Urinary bladder (tissue), 4 donors: ENCODE data around the gene DLEU7. TPM values are rescaled to one million over a fixed set of nuclear protein-coding genes. Genes with fewer than 3 reads are reported as not detected.

Experiments used
- DNase-seq: peaks from one replicate; pipeline ENCODE4 v3.0.0-alpha.2; 2015; ENCODE audit errors: extremely low spot score
- H3K27ac ChIP-seq: one replicate; pipeline ENCODE4 v1.5.1; 2013; ENCODE audit warnings: low read depth, mild to moderate bottlenecking, moderate library complexity
- H3K36me3 ChIP-seq: one replicate; pipeline ENCODE4 v1.6.1; 2013; ENCODE audit warnings: mild to moderate bottlenecking, moderate library complexity; ENCODE audit not compliant: insufficient read depth
- H3K4me1 ChIP-seq: one replicate; pipeline ENCODE4 v1.6.1; 2013; ENCODE audit warnings: mild to moderate bottlenecking, moderate library complexity; ENCODE audit not compliant: insufficient read depth
- H3K4me3 ChIP-seq: one replicate; pipeline ENCODE4 v1.5.1; 2013; ENCODE audit warnings: low read depth, low read length
- WGBS: extraction: QIAGEN DNeasy Blood & Tissue Kit; methylation state at CpG from one replicate; pipeline ENCODE4 v1.1.7; 2013; 5-methylcytosine and 5-hydroxymethylcytosine counted together
- polyA plus RNA-seq: library from polyadenylated mRNA; stranded (reverse); fragments of 200-250 nt; gene quantifications from one replicate; pipeline ENCODE4 v1.2.3, GENCODE V29; 2013
- total RNA-seq: library from RNA; depleted of rRNA; stranded (reverse); fragments of >200 nt; gene quantifications from one replicate; pipeline ENCODE4 v1.2.3, GENCODE V29; 2014
- donor health status: healthy with polysubstance abuse.
- donor health status: healthy.

Gene DLEU7
- total and polyA plus RNA-seq, 2 donors: 0.09 to 0.11 TPM

GRCh38 chr13:50838701-50839100 lies 4.8 kb downstream of the DLEU7 start:
- Histone ChIP-seq H3K36me3 (no peaks in the 10 kb centered on the region), H3K4me3 (no peak overlapping the region), H3K27ac (no peak overlapping the region), H3K4me1 (no peaks in the 10 kb centered on the region)
- no peak for DNase-seq
- WGBS: 82% methylated on average over 8 of the region's 8 CpGs

GRCh38 chr13:50838031-50838430 lies 5.5 kb downstream of the DLEU7 start:
- no peak overlapping the region for H3K27ac ChIP-seq
- WGBS: 89% methylated on average over 5 of the region's 5 CpGs
- H3K4me3 ChIP-seq: no peak overlapping the region
- H3K36me3 ChIP-seq: no peaks in the 10 kb centered on the region
- H3K4me1 ChIP-seq: no peaks in the 10 kb centered on the region
- DNase-seq: no peak

DNA sequence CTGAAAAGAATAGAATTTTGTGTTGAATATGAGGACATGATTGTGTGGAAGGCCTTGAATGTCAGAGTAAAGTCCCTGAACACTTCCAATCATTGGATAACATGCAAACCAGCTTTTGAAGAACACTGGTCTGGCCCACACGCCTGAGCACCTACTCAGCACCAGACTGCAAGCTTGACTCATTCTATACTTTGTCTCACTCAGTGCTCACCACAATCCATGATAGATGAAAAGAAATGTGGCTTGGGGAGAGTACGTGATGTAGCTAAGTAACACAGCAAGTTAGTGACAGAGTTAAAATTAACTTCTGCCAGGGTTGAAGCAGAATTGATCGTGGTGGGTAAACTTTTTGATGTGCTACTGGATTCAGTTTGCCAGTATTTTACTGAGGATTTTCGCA lies 12.0 kb downstream of the DLEU7 start:
- 91% methylated on average over 4 of the region's 4 CpGs for WGBS
- Histone ChIP-seq H3K36me3 (no peaks in the 10 kb centered on the region), H3K4me3 (no peak overlapping the region), H3K27ac (no peak overlapping the region), H3K4me1 (no peaks in the 10 kb centered on the region)
- no peak for DNase-seq

DNA sequence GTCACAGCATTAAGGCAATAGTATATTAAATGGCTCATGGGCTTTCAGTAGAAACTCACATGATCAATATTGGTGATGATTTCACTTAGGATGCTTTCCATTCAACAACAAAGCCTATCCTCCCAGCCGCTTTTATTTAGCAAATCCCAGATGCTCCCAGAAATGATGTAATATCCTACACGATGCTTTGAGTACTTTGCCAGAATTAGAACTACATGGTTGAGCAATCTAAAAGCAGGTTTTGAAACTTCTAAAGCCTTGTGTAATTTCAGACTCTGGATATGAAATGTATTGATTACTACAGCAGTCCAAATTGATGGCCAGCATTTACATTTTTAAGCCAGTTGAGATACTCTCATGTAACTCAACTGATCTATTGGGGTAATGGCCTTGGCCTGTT lies 13.6 kb downstream of the DLEU7 start:
- no peak overlapping the region for H3K4me3 ChIP-seq
- H3K36me3 ChIP-seq: no peaks in the 10 kb centered on the region
- no peak for DNase-seq
- 67% methylated on average over 2 of the region's 2 CpGs for WGBS
- H3K4me1 ChIP-seq: no peaks in the 10 kb centered on the region
- no peak overlapping the region for H3K27ac ChIP-seq

GRCh38 chr13:50829226-50829625 lies 14.3 kb downstream of the DLEU7 start:
- no peak overlapping the region for H3K27ac ChIP-seq
- 78% methylated on average over 3 of the region's 3 CpGs for WGBS
- no peak for DNase-seq
- no peak overlapping the region for H3K4me3 ChIP-seq
- no peaks in the 10 kb centered on the region for H3K4me1 ChIP-seq
- no peaks in the 10 kb centered on the region for H3K36me3 ChIP-seq

DNA sequence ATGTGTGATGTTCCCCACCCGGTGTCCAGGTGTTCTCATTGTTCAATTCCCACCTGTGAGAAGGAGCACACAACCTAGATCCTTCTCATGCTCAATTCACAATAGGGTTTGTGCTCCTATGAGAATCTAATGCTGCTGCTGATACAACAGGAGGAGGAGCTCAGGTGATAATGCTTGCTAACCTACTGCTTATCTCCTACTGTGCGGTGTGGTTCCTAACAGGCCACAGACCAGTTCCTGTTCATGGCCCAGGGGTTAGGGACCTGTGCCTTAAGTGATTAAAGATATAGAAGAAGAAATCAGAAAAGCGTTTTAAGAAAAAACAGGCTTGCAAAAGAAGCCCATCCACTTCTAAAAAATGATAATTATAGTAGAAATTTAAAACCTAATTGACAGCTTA lies 17.5 kb downstream of the DLEU7 start:
- no peak overlapping the region for H3K27ac ChIP-seq
- no peaks in the 10 kb centered on the region for H3K36me3 ChIP-seq
- no peaks in the 10 kb centered on the region for H3K4me1 ChIP-seq
- no peak overlapping the region for H3K4me3 ChIP-seq
- no peak for DNase-seq
- WGBS: 86% methylated on average over 3 of the region's 3 CpGs

DNA sequence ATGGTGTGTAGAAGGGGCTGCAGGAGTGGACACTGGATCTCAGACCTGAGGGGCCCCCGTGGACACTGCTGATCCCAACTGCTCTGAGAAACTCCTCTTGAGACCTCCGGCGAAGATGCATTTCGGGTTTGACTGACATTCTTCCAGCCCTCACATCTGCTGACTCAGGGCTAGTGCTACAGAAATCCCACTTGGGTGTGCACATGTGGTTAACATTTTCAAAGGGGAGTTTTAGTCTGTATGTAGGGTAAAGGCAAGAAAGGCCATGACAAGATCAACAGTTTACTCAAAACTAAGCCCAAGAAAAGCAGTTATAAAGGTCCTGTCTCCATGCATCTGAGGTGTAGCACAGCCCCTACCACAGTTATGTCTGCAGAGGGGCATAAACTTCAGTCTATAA lies 31.2 kb downstream of the DLEU7 start:
- DNase-seq: no peak
- WGBS: 64% methylated on average over 4 of the region's 4 CpGs
- H3K4me1 ChIP-seq: no peaks in the 10 kb centered on the region

DNA sequence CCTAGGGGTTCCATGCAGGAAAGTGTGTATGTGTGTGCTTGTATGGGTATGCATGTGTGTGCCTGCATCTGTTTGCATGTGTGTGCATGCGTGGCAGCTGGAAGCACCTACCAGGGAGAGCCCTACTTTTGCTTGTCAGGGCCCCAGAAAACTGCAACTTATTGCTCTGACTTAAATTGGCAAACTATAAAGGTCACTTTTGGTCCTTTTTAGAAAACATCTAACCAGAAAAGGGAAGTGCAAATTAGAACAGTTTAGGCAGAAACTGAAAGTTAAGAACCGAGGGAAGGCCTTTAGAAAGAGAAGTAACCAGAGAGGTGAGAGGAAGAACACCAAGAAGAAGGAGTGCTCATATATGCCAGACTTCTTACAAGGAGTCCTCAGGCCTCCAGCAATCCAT lies 32.5 kb downstream of the DLEU7 start:
- Histone ChIP-seq H3K36me3 (no peaks in the 10 kb centered on the region), H3K4me1 (no peaks in the 10 kb centered on the region), H3K4me3 (no peak overlapping the region), H3K27ac (no peak overlapping the region)
- WGBS: 73% methylated on average over 2 of the region's 2 CpGs
- no peak for DNase-seq

More for the DNA sequence above, 31.2 kb downstream of the DLEU7 start:
- Histone ChIP-seq H3K4me3 (no peak overlapping the region), H3K36me3 (no peaks in the 10 kb centered on the region), H3K27ac (no peak overlapping the region)

GRCh38 chr13:50810468-50810867 lies 33.0 kb downstream of the DLEU7 start:
- Histone ChIP-seq H3K36me3 (no peaks in the 10 kb centered on the region), H3K4me1 (no peaks in the 10 kb centered on the region), H3K4me3 (no peak overlapping the region), H3K27ac (no peak overlapping the region)
- no peak for DNase-seq
- 88% methylated on average over 4 of the region's 4 CpGs for WGBS

DNA sequence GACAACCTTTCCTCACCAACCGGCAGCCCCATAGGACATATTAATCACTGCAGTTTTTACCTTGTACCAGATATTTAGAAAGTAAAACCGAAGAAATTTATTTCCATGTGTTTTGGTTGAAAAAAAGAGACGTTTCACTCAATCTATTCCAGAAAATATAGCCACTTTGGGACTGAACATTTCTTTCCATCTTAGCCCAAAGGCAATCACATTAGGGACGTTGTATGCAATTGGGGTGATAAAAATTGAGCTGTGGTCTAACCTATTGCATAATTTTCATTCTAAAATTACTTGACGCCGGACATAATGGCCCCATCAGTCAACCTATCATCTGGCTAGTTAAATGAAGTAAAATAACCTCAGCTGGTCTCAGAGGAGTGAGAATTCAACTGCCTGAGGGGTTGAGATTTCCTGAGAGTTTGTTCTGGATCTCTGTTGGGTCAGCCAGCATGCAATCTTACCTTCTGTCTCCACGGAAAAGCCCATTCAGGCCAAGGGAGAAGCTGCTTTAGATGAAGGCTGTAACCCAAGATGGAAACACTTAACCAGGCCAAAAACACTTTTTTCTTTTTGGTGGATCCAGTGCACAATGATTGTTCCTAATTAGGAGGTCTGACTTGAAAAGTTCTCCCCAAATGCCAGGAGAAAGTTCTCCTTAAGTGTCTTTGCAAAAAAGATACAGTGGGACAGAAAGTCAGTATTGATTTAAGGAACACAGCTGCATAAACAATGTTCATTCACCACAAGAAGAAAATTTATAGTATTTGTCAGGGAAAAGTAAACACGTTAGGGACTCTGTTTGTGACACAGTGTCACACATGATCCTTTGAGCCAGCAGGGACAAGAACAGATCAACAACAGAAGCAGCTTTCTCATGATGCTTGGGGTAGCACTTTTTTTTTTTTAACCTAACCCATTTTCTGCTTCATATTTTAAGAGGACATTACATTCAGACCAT lies 34.1 kb downstream of the DLEU7 start:
- Histone ChIP-seq H3K4me1 (no peaks in the 10 kb centered on the region), H3K4me3 (no peak overlapping the region), H3K36me3 (no peaks in the 10 kb centered on the region), H3K27ac (no peak overlapping the region)
- no peak for DNase-seq
- 79% methylated on average over 8 of the region's 8 CpGs for WGBS

DNA sequence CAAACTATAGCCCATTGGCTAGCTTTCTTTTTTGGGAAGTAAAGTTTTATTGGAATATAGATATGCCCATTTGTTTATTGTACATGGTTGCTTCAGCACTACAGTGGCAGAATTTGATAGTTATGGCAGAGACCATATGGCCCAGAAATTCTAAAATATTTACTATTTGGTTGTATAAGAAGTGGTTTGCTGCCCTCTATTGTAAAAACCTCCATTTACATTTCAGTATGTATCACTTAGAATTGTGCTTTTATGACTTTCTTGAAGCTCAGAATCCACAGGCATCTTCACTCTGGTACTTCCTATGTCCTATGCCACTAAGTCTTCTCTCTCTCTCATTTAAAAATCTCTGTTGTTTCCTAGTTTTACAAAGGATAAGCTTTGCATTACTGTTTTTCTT lies 37.7 kb downstream of the DLEU7 start:
- H3K4me1 ChIP-seq: no peaks in the 10 kb centered on the region
- H3K36me3 ChIP-seq: no peaks in the 10 kb centered on the region
- H3K4me3 ChIP-seq: no peak overlapping the region
- no peak overlapping the region for H3K27ac ChIP-seq
- no peak for DNase-seq

- WGBS: 47% methylated on average over 13 of the region's 13 CpGs
These were observed 42.2 kb downstream of the DLEU7 start for GRCh38 chr13:50801087-50801931.

GRCh38 chr13:50800091-50800739 lies 43.3 kb downstream of the DLEU7 start:
- no peak for DNase-seq

More at GRCh38 chr13:50801087-50801931, 42.2 kb downstream of the DLEU7 start:
- no peaks in the 10 kb centered on the region for H3K4me1 ChIP-seq
- no peak overlapping the region for H3K4me3 ChIP-seq
- no peak overlapping the region for H3K27ac ChIP-seq
- peak; percentile 45 for DNase-seq
- no peaks in the 10 kb centered on the region for H3K36me3 ChIP-seq

More at GRCh38 chr13:50800091-50800739, 43.3 kb downstream of the DLEU7 start:
- Histone ChIP-seq H3K27ac (no peak overlapping the region), H3K4me3 (no peak overlapping the region), H3K36me3 (no peaks in the 10 kb centered on the region), H3K4me1 (no peaks in the 10 kb centered on the region)
- WGBS: 55% methylated on average over 6 of the region's 6 CpGs
